HCT116 (cell line): ENCODE measurements around the gene COL12A1.

ENCODE experiments used
- ATF3 ChIP-seq: IDR thresholded peaks from 2 replicates; pipeline ENCODE4 v1.6.1; 2012
- CTCF ChIP-seq, 3 experiments: fragments of 200-600 bp in 1 of 3; sonication (generic) in 1 of 3; IDR thresholded peaks in 2 of 3; conservative IDR thresholded peaks in 1 of 3; 2 replicates each; pipeline ENCODE4 v1.5.1; 2012 to 2017; ENCODE audit warnings: low read depth in 2 of 3, low read length in 2 of 3, antibody characterized with exemption in 1 of 3, borderline replicate concordance in 1 of 3, control low read depth in 1 of 3, mild to moderate bottlenecking in 1 of 3, mixed read lengths in 1 of 3, mixed run types in 1 of 3, moderate library complexity in 1 of 3; ENCODE audit not compliant: insufficient read depth in 1 of 3
- MAX ChIP-seq: IDR thresholded peaks from 2 replicates; pipeline ENCODE4 v1.6.1; 2012
- POLR2AphosphoS5 ChIP-seq: IDR thresholded peaks from 2 replicates; pipeline ENCODE4 v1.6.1; 2011; ENCODE audit warnings: mild to moderate bottlenecking, low read depth, low read length, moderate library complexity
- SIN3A ChIP-seq: IDR thresholded peaks from 2 replicates; pipeline ENCODE4 v1.6.1; 2012; ENCODE audit warnings: low read depth
- SP1 ChIP-seq: IDR thresholded peaks from 2 replicates; pipeline ENCODE4 v1.6.1; 2012; ENCODE audit warnings: low read depth
- ZBTB33 ChIP-seq: IDR thresholded peaks from 2 replicates; pipeline ENCODE4 v1.6.1; 2011; ENCODE audit warnings: mild to moderate bottlenecking, low read length, moderate library complexity; ENCODE audit not compliant: insufficient replicate concordance; ENCODE audit errors: extremely low read depth

- TF ChIP-seq CTCF (IDR thresholded peaks at IDR 0.05 in 2 of 3, conservative IDR thresholded peaks at IDR 0.05 in 1 of 3; ENCODE audit: borderline replicate concordance in 1 of 3, insufficient read depth in 1 of 3, low read depth in 2 of 3, low read length in 2 of 3) (no peak), MAX (no peak), ATF3 (no peak), ZBTB33 (no peak), POLR2AphosphoS5 (no peak), SIN3A (no peak), SP1 (no peak)
Measured at GRCh38 chr6:75049308-75049707, 156.5 kb downstream of the COL12A1 start.
